AG09319 (cell line): Measurements from ENCODE around the gene P4HA2.

Experiments
- DNase-seq: peaks from one replicate; pipeline ENCODE4 v3.0.0-alpha.2; 2010; ENCODE audit warnings: low read depth; ENCODE audit errors: extremely low read depth
- TF ChIP-seq, protein P1 (sequence below): IDR thresholded peaks from 2 replicates; pipeline ENCODE4 v1.5.1; 2011; ENCODE audit warnings: low read depth, mild to moderate bottlenecking, inconsistent platforms, low read length, moderate library complexity

The P4HA2 gene

GRCh38 chr5:132232465-132232864, 4.8 kb upstream of the P4HA2 start:
- DNase-seq: no peak
- TF ChIP-seq, protein P1, sequence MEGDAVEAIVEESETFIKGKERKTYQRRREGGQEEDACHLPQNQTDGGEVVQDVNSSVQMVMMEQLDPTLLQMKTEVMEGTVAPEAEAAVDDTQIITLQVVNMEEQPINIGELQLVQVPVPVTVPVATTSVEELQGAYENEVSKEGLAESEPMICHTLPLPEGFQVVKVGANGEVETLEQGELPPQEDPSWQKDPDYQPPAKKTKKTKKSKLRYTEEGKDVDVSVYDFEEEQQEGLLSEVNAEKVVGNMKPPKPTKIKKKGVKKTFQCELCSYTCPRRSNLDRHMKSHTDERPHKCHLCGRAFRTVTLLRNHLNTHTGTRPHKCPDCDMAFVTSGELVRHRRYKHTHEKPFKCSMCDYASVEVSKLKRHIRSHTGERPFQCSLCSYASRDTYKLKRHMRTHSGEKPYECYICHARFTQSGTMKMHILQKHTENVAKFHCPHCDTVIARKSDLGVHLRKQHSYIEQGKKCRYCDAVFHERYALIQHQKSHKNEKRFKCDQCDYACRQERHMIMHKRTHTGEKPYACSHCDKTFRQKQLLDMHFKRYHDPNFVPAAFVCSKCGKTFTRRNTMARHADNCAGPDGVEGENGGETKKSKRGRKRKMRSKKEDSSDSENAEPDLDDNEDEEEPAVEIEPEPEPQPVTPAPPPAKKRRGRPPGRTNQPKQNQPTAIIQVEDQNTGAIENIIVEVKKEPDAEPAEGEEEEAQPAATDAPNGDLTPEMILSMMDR: no peak

DNA sequence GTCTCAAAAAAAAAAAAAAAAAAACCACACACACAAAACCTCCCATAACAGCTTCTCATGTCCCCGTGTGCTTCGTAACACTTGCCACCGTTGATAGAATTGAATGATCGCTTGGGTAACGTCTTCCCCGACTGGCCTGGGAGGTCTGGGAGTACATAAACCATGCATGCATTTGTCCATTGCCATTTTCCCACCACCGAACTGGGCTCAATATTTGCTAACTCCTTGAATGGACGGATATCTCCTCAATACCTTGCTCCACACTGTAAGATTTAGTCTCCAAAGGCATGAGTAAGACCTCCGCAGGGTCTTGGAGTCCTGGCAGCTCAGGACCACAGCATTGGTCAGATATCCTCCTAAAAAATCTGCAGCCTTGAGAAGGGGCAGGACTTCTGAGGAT, 3.2 kb upstream of the P4HA2 start:
- no peak for DNase-seq
- TF ChIP-seq, protein P1: no peak

DNA sequence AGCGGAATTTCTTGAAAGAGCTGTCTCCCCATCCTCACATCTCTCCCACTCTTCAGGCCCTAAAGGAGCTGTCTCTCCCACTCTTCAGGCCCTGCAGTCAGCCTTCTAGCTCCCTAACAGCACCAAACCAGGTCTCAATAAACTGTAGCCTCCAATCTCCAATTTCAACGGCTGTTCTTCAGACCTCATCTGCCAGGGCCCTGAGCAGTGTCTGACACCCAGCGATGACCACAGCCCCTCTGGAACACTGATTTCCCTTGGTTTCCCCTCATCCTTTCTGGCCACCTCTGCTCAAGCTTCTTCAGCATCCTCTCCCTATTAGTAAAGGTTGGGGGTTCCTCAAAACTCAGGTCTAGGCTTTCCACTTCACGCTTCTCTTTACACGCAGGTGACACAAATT, 1.6 kb upstream of the P4HA2 start:
- TF ChIP-seq, protein P1: no peak
- no peak for DNase-seq

GRCh38 chr5:132228241-132229035, 785 bp upstream of the P4HA2 start:
- TF ChIP-seq, protein P1: no peak; the same call in 1 of the 2 replicates
- DNase-seq: no peak

GRCh38 chr5:132227235-132227484, 493 bp downstream of the P4HA2 start:
- TF ChIP-seq, protein P1: no peak
- DNase-seq: no peak

DNA sequence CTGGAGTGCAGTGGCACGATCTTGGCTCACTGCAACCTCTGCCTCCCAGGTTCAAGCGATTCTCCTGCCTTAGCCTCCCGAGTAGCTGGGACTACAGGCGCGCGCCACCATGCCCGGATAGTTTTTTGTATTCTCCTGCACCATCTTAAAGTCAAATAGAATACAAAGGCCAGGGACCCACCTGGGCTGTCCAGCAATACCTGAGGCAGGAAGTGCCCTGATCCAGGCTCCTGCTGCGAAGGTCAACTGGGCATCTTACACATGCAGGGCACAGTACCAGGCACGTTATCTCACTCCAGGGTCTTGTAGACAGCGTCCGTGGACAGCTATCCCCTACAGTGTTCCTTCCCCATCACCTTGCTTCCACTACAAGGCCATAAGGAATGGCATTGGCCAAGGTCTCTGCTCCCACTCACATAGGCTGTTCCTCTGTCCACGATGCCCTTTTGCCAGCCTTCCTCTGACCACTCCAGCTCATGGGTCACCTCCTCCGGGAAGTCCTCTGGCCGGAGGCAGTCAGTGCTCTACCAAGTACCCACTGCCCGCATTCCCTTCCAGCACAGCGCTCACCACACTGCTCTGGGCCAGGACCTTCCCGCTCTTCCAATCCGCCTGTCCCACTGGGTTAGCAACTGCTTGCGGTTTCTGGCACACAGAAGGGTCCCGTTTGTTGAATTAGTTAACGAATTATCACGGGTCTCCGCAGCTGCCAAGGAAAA, 978 bp downstream of the P4HA2 start:
- TF ChIP-seq, protein P1: no peak
- DNase-seq: no peak
